GM12873 (cell line): ENCODE results near the gene ITPR3.

ENCODE experiments used
- TF ChIP-seq, protein P1 (sequence below): IDR thresholded peaks from 2 replicates; pipeline ENCODE4 v1.5.1; 2012; ENCODE audit warnings: low read depth, mild to moderate bottlenecking, moderate library complexity, low read length, control low read depth; ENCODE audit not compliant: insufficient read depth; ENCODE audit errors: missing control alignments

The ITPR3 gene

GRCh38 chr6:33661106-33661838, 40.1 kb downstream of the ITPR3 start:
- TF ChIP-seq, protein P1, sequence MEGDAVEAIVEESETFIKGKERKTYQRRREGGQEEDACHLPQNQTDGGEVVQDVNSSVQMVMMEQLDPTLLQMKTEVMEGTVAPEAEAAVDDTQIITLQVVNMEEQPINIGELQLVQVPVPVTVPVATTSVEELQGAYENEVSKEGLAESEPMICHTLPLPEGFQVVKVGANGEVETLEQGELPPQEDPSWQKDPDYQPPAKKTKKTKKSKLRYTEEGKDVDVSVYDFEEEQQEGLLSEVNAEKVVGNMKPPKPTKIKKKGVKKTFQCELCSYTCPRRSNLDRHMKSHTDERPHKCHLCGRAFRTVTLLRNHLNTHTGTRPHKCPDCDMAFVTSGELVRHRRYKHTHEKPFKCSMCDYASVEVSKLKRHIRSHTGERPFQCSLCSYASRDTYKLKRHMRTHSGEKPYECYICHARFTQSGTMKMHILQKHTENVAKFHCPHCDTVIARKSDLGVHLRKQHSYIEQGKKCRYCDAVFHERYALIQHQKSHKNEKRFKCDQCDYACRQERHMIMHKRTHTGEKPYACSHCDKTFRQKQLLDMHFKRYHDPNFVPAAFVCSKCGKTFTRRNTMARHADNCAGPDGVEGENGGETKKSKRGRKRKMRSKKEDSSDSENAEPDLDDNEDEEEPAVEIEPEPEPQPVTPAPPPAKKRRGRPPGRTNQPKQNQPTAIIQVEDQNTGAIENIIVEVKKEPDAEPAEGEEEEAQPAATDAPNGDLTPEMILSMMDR = no peak

DNA sequence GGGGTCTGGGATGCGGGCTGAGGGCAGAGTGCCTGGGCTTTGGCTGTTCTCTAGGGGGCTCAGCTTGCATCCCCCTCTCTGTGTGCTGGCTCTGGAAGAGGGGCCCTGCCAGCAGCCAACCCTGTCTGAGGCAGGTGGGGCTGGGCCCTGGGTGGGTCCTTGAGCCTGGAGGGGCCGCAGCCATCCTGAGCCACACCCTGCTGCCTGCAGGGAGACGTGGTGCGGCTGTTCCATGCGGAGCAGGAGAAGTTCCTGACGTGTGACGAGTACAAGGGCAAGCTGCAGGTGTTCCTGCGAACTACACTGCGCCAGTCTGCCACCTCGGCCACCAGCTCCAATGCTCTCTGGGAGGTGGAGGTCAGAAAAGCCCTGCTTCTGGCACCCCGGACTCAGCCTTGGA, 41.2 kb downstream of the ITPR3 start:
- TF ChIP-seq, protein P1 = no peak

- TF ChIP-seq, protein P1 = no peak
Observed at GRCh38 chr6:33663028-33663427, 41.9 kb downstream of the ITPR3 start.

DNA sequence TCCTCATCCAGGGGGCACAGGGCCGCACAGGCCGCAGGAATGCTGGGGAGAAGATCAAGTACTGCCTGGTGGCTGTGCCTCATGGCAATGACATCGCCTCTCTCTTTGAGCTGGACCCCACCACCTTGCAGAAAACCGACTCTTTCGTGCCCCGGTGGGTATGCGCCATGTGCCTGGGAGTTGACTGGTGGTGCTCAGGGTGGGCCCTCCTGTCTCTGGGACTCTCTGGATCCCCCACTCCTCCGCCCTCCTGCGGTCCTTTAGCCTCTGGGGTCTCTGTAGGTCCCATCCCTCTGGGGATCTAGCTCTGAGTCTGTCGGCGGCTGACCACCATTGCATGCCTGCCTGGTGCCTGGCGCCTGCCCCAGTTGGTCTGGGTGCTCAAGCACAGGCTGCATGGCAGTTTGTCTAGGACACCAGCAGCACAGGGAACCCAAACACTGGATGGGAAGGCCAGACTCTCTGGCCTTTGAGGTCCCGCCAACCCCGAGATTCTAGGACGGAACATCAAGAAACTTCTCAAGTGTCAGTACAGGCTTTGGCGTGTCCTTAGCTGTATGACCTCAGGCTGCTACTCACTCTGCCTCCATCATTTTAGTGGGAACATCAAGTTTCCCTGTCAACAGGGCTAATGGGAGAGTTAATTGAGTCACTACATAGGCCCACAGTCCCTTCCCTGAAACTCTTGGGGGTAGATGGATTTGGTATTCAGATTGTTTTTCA, 42.8 kb downstream of the ITPR3 start:
- TF ChIP-seq, protein P1 = no peak

DNA sequence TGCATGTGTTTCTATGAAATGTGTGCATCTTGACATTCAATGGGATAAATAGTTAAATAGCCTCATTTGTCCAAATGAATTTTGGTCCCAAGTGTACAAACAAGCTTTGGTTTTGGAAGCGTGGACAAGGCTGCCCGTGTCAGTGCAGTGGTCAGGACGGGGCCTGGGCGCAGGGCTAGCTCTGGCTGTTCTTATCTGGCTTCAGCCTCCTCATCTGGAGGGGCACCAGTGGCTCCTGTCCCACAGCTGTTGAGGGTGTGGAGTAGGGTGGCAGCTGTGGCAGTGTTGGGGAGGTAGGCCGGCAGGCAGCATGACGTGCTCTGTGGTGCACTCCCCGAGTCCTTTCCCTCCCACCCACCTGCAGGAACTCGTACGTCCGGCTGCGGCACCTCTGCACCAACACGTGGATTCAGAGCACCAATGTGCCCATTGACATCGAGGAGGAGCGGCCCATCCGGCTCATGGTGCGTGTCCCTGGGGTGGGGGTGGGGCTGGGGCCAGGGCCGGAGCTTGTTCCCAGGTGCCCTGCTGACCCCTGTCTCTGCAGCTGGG, 43.5 kb downstream of the ITPR3 start:
- TF ChIP-seq, protein P1 = no peak

- TF ChIP-seq, protein P1 = no peak
Observed at GRCh38 chr6:33665957-33666356, 44.8 kb downstream of the ITPR3 start.

GRCh38 chr6:33667072-33667471, 46.0 kb downstream of the ITPR3 start:
- TF ChIP-seq, protein P1 = no peak
